GM19395 (cell line): ENCODE measurements around the gene SLC14A1.

Experiments
- ATAC-seq: cut with Tn5 transposase; IDR thresholded peaks from one replicate; pipeline ENCODE4 v1.9.1; 2021; ENCODE audit warnings: mild to moderate bottlenecking, moderate library complexity; ENCODE audit not compliant: unreplicated experiment

The SLC14A1 gene

DNA sequence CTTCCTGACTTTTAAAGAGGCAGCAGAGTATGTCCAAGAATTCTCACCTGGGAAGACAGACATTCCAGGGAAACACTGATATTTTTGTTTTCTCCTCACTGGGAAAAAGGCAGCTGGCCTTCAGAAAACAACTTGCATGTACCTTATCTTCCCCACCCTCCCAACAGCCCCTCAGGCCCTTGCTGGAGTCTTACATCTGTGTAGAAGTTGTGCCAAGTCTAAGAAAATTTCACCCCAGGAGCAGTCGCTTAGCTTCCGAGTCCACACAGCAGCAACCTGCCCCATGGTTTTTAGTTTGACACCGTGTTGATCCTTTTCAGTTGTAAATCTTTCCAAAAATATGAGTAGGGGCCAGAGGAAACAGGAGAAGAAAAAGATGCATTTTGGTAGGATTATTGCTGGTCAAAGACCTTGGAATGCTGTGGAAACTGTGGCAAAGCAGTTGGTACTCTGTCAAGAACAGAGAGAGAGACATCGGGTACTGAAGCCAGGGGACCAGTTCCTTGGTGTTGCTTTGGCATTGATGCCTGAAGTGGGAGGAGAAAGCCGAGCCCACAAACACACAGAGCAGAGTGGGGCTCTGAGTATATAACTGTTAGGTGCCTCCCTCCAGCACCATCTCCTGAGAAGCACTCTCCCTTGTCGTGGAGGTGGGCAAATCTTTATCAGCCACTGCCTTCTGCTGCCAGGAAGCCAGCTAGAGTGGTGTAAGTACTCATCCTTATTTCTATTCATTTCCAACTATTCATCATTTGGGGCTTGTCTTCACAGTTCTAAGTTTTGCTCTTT lies at the start of gene SLC14A1:
Gene SLC14A1, plus strand, starts transcription at position 615 of the 789 bp plus-strand sequence. CDS start 6,140 bp downstream, outside the sequence.
- no peak for ATAC-seq

- ATAC-seq = no peak
Measured at GRCh38 chr18:45677276-45677807, 46.6 kb upstream of the SLC14A1 start.

- ATAC-seq = no peak
Measured at GRCh38 chr18:45678441-45678840, 45.5 kb upstream of the SLC14A1 start.

DNA sequence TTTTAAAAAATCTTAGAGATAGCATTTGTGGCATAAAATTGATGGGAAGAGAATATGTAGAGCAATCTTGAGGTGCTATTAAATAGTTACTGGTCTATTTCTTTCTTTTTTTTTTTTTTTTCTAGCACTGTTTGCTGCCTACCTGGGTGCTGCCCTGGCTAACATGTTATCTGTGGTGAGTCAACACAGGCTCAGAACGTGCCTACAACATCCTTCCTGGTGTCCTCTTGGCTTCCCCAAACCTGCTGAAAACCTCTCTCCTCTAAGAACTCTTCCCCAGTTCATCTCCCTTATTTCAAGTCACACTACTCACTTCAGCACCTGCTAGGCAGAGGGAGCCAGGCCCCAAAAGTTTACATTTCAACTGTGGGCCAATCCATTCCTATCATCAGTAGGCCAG lies 45.1 kb upstream of the SLC14A1 start:
- no peak for ATAC-seq

GRCh38 chr18:45680066-45680690 lies 43.8 kb upstream of the SLC14A1 start:
- no peak for ATAC-seq

DNA sequence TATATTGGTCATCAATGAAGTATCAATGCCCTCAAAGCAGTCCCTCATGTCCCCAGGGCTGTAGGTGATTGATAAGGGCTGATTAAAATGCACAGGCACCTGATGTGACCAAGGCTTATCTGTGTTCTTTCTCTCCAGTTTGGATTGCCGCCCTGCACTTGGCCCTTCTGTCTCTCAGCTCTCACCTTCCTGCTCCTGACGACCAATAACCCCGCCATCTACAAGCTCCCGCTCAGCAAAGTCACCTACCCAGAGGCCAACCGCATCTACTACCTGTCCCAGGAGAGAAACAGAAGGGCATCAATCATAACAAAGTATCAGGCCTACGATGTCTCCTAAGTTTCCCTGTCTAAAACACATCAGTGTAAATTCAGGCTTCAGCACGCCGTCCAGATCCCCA lies 41.8 kb upstream of the SLC14A1 start:
- no peak for ATAC-seq

GRCh38 chr18:45684341-45685115 lies 39.5 kb upstream of the SLC14A1 start:
- no peak for ATAC-seq

GRCh38 chr18:45686891-45687611 lies 36.9 kb upstream of the SLC14A1 start:
- peak; percentile 91 for ATAC-seq

GRCh38 chr18:45687621-45688020 lies 36.4 kb upstream of the SLC14A1 start:
- ATAC-seq = peak; percentile 47

- ATAC-seq = no peak
Measured at GRCh38 chr18:45688113-45688512, 35.9 kb upstream of the SLC14A1 start.

- ATAC-seq = no peak
Measured at GRCh38 chr18:45688833-45689232, 35.1 kb upstream of the SLC14A1 start.

- ATAC-seq = no peak
Measured at GRCh38 chr18:45689396-45689795, 34.6 kb upstream of the SLC14A1 start.

DNA sequence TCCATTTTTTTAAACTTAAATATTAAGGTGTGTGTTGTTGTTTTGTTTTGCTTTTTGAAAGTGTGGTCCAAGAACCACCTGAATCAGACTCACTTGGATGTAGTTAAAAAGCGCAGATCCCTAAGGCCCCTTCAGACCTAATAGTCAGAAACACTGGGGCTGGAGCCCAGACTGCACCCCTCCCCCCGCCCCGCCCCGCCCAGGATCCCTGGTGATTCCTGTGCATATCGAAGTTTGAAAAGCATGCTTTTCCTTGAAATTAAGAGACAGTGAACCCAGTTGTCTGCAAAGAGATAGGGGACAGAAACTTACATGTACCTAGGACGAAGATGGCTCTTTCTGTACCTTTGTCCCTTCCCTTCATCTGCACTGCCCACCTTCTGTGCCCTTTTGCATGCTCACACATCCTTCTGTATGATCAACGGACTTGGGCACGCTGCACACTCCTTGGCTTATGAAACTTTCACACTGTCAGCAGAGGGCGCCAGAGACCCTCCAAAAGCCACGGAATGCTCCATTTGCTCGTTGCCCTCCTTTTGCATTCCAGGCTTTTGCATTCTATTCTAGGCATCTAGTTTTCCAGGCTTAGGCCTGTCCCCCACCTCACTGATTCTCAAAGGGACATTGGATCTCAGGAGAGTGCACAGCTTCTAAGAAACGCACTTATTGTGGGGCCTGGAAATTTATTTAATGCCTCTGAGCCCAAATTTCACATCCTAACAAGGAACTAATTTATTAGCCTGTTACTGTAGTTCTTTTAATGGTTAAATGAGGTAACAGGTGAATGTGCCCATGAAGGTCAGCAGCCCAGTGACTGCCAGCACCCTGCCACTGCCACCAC lies 32.8 kb upstream of the SLC14A1 start:
- ATAC-seq = no peak

GRCh38 chr18:45691816-45692179 lies 32.2 kb upstream of the SLC14A1 start:
- ATAC-seq = no peak

DNA sequence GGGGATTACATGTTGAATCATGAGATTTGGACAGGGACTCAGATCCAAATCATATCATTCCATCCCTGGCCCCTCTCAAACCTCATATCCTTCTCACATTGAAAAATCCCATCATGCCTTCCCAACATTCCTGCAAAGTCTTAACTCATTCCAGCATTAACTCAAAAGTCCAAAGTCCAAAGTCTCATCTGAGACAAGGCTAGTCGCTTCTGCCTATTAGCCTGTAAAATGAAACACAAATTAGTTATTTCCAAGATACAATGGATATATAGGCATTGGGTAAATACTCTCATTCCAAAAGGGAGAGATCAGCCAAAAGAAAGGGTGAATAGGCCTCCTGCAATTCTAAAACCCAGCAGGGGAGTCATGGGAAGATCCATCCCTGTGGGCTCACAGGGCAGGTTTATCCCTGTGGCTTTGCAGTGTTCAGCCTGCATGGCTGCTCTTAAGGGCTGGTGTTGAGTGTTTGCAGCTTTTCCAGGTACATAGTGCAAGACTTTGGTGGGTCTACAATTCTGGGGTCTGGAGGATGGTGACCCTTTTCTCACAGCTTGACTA lies 21.2 kb upstream of the SLC14A1 start:
- no peak for ATAC-seq

DNA sequence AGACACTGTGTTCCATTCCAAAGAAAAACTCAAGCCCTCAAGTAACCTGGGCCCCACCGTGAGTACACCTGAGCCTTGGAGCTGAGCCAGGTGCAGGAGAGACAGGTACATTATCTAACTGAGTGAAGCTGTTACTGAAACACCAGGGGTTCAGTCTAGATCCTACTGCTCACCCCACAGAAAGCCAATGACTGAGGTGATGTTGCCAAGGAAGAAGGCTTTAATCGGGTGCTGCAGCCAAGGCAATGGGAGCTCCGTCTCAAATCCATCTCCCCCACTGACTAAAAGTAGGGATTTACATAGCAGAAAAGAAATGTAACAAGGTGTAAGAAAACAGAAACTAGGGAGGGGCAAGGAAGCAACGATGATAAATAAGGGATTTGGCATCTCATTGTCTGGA lies 15.2 kb upstream of the SLC14A1 start:
- no peak for ATAC-seq

DNA sequence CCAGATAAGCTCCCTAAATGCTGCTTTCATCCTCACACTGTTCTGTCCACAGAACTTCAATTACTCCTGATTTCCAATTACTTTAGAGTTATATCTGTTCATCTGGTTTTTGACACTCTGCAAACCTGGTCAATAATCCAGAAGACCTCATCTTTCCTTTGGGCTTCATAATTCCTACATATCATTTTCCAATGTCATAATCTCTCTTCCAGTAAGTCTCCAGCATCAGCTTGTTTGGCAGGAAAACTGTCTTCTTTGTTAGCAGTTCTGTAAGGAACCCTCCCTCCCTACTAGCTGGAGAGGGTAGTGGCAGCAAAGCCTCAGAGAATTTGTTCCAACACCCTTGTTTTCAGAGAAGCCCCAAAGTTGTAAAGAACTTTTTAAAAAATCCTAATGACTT lies 11.9 kb upstream of the SLC14A1 start:
- ATAC-seq = no peak

GRCh38 chr18:45713239-45713638 lies 10.7 kb upstream of the SLC14A1 start:
- ATAC-seq = no peak

DNA sequence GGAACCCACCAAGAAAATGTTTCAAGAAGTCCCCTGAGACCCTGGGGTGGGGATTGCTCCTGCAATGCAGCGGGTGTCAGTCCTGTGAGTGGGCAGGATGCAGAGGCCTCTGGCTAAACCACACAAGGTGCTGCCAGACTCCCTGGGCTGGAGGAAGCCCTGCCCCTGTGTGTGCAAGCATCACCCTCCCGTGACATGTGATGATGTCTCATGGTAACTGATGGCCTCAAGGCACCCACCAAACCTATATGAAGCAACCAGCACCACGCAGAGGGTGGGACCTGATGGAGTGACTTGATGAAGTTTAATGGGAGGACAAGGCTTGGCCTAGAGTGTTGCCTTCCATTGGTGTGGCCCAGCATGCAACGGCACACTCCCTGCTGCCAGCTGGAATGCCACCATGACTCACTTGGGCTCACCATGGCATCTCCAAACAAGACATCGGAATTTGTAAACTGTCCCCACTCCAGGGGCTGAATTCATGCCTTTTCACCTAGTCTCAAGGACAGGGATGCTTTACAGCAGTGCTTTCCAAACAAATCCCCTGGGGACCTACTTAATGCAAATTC lies 8.7 kb upstream of the SLC14A1 start:
- no peak for ATAC-seq
